Measurements from ENCODE around the gene DNAJC5. TPM values are rescaled to one million over a fixed set of nuclear protein-coding genes. Genes with fewer than 3 reads are reported as not detected.

DNAJC5 gene
- total and polyA plus RNA-seq, 2 donors (not counting 1 experiment from before 2014, with no cell fraction given): 12.2 to 33.3 TPM

DNA sequence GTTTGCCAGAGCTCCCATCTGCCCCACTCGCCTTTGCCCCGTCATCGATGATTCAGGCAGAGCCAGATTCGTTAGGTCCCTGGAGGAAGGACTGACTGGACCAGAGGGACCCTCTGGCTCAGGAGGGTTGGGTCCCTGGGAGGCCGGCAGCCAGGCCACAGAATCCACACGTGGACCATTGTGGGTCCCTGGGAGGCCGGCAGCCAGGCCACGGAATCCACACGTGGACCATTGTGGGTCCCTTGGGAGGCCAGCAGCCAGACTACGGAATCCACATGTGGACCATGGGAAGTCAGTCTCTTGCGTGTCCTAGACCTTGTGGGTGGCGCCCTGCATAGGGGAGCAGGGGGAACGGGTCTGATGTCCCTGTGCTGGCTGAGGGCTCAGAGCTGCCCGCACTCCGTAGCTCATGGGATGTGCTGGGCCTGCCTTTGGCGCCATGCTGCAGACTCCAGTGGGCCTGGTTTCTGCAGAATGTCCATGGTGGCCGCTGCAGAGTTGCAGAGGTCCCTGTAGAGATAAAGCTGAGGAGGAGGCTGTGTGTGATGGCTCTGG lies 37.8 kb downstream of the DNAJC5 start:
- Mint-ChIP-seq H3K27ac (no peak overlapping the region), H3K4me1 (peaks cover under 1% of the 10 kb centered on the region), H3K9me3 (ENCODE audit: insufficient read depth) (no peaks in the 10 kb centered on the region), H3K4me3 (no peak overlapping the region), H3K27me3 (no peaks in the 10 kb centered on the region)
- TF ChIP-seq, protein P1, sequence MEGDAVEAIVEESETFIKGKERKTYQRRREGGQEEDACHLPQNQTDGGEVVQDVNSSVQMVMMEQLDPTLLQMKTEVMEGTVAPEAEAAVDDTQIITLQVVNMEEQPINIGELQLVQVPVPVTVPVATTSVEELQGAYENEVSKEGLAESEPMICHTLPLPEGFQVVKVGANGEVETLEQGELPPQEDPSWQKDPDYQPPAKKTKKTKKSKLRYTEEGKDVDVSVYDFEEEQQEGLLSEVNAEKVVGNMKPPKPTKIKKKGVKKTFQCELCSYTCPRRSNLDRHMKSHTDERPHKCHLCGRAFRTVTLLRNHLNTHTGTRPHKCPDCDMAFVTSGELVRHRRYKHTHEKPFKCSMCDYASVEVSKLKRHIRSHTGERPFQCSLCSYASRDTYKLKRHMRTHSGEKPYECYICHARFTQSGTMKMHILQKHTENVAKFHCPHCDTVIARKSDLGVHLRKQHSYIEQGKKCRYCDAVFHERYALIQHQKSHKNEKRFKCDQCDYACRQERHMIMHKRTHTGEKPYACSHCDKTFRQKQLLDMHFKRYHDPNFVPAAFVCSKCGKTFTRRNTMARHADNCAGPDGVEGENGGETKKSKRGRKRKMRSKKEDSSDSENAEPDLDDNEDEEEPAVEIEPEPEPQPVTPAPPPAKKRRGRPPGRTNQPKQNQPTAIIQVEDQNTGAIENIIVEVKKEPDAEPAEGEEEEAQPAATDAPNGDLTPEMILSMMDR (IDR thresholded peaks at IDR 0.05): no peak
- no peak for TF ChIP-seq EZH2 (IDR thresholded peaks at IDR 0.05; ENCODE audit: borderline replicate concordance, insufficient read depth, low read depth, low read length, poor library complexity, severe bottlenecking)
- ChIA-PET CTCF (interaction anchor here (0.7 kb wide), 1 partner anchor 26 kb away, joined by 3 read pairs; no protein-coding TSS in a partner anchor), POLR2A (no interaction called here)
- peaks cover 63% of the 10 kb centered on the region for H3K79me2 ChIP-seq (ENCODE audit: control insufficient read depth, insufficient read depth, low read length)
- H3K9ac ChIP-seq (ENCODE audit: low read length): no peak overlapping the region
- H3K4me1 ChIP-seq (ENCODE audit: control insufficient read depth in 2 of 2, insufficient read depth in 2 of 2, low read length in 2 of 2): no peaks in the 10 kb centered on the region
- ATAC-seq (ENCODE audit: low read depth) (no peak), DNase-seq (no peak)
- H2AFZ ChIP-seq (ENCODE audit: insufficient read depth, low read depth, low read length, poor library complexity, severe bottlenecking): no peak overlapping the region
- no peak overlapping the region for H3K4me2 ChIP-seq (replicated peaks; ENCODE audit: low read depth, low read length, poor library complexity, severe bottlenecking)
- H3K9me3 ChIP-seq (ENCODE audit: control extremely low read depth in 1 of 3, control insufficient read depth in 2 of 3, insufficient read depth in 1 of 3, low read length in 2 of 3): no peaks in the 10 kb centered on the region
- intact Hi-C loops (cut with micrococcal nuclease): no loop called here
- no peak overlapping the region for H3K4me3 ChIP-seq (ENCODE audit: control extremely low read depth in 1 of 5, extremely low read depth in 1 of 5, insufficient read depth in 1 of 5, low read depth in 2 of 5, low read length in 4 of 5)
- WGBS (ENCODE audit: insufficient coverage): 96% methylated on average over 17 of the region's 17 CpGs
- peaks cover 71% of the 10 kb centered on the region for H4K20me1 ChIP-seq (ENCODE audit: control insufficient read depth, insufficient read depth, low read length, poor library complexity, severe bottlenecking)
- peaks cover 3 to 72% of the 10 kb centered on the region in 2 experiments for H3K36me3 ChIP-seq (replicated peaks in 1 of 2; ENCODE audit: control extremely low read depth in 1 of 2, control insufficient read depth in 1 of 2, extremely low read depth in 1 of 2, insufficient read depth in 2 of 2, low read length in 1 of 2)
- no peak overlapping the region for H3K27ac ChIP-seq (ENCODE audit: low read length in 2 of 2)
- H3K27me3 ChIP-seq (replicated peaks in 1 of 4; ENCODE audit: control extremely low read depth in 1 of 4, control insufficient read depth in 3 of 4, insufficient read depth in 4 of 4, low read length in 3 of 4): no peaks in the 10 kb centered on the region

DNA sequence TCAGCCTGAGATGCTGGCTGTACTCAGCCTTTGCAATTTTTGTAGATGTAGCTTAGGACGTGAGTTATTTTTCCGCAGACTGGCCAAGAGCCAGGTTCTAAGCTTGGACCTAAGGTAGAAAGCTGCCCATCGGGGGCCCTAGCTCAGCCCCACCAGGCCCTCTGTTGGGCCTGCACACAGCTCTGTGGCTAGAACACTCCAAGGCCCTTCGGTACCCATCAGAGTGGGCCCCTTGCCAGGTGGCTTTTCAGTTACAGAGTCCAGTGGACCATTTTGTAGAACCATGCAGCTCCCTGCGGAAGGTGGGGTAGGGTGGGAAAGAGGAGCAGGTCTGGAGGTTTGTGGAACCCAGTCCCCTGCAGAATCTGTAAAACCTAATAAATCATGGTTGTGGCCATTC lies 38.7 kb downstream of the DNAJC5 start:
- Mint-ChIP-seq H3K27me3 (no peaks in the 10 kb centered on the region), H3K9me3 (ENCODE audit: insufficient read depth) (no peaks in the 10 kb centered on the region), H3K27ac (no peak overlapping the region), H3K4me3 (no peak overlapping the region), H3K4me1 (peaks cover 2% of the 10 kb centered on the region)
- peaks cover 3 to 70% of the 10 kb centered on the region in 2 experiments for H3K36me3 ChIP-seq (replicated peaks in 1 of 2; ENCODE audit: control extremely low read depth in 1 of 2, control insufficient read depth in 1 of 2, extremely low read depth in 1 of 2, insufficient read depth in 2 of 2, low read length in 1 of 2)
- intact Hi-C loops (cut with micrococcal nuclease): no loop called here
- TF ChIP-seq, protein P1 (IDR thresholded peaks at IDR 0.05): no peak
- TF ChIP-seq EZH2 (IDR thresholded peaks at IDR 0.05; ENCODE audit: borderline replicate concordance, insufficient read depth, low read depth, low read length, poor library complexity, severe bottlenecking): no peak
- DNase-seq (no peak), ATAC-seq (ENCODE audit: low read depth) (no peak)
- no peak overlapping the region for H2AFZ ChIP-seq (ENCODE audit: insufficient read depth, low read depth, low read length, poor library complexity, severe bottlenecking)
- no peaks in the 10 kb centered on the region for H3K4me1 ChIP-seq (ENCODE audit: control insufficient read depth in 2 of 2, insufficient read depth in 2 of 2, low read length in 2 of 2)
- H3K9ac ChIP-seq (ENCODE audit: low read length): no peak overlapping the region
- no peak overlapping the region for H3K27ac ChIP-seq (ENCODE audit: low read length in 2 of 2)
- no peaks in the 10 kb centered on the region for H3K27me3 ChIP-seq (replicated peaks in 1 of 4; ENCODE audit: control extremely low read depth in 1 of 4, control insufficient read depth in 3 of 4, insufficient read depth in 4 of 4, low read length in 3 of 4)
- POLR2A ChIA-PET: no interaction called here
- H3K79me2 ChIP-seq (ENCODE audit: control insufficient read depth, insufficient read depth, low read length): peaks cover 54% of the 10 kb centered on the region
- no peak overlapping the region for H3K4me2 ChIP-seq (replicated peaks; ENCODE audit: low read depth, low read length, poor library complexity, severe bottlenecking)
- no peak overlapping the region for H3K4me3 ChIP-seq (ENCODE audit: control extremely low read depth in 1 of 5, extremely low read depth in 1 of 5, insufficient read depth in 1 of 5, low read depth in 2 of 5, low read length in 4 of 5)
- 96% methylated on average over 4 of the region's 5 CpGs for WGBS (ENCODE audit: insufficient coverage)
- peaks cover 0 to under 1% (median 0%) of the 10 kb centered on the region in 3 donors for H3K9me3 ChIP-seq (ENCODE audit: control extremely low read depth in 1 of 3, control insufficient read depth in 2 of 3, insufficient read depth in 1 of 3, low read length in 2 of 3)
- H4K20me1 ChIP-seq (ENCODE audit: control insufficient read depth, insufficient read depth, low read length, poor library complexity, severe bottlenecking): peaks cover 75% of the 10 kb centered on the region
- CTCF ChIA-PET: interaction anchor here (0.7 kb wide), 1 partner anchor 388 kb away, joined by 3 read pairs; no protein-coding TSS in a partner anchor

Measured in B cell (primary cell).